ENCODE measurements around the gene ARHGAP29. TPM values are rescaled to one million over a fixed set of nuclear protein-coding genes. Genes with fewer than 3 reads are reported as not detected.
A peak's percentile ranks its signal among the peaks of the same experiment; 100 is the strongest.

Gene ARHGAP29
- total RNA-seq, 1 experiment from 2014 or later, result 161 TPM

- H3K79me2 ChIP-seq (ENCODE audit: low read length), result peaks cover 100% of the 10 kb centered on the region
- peaks cover 73% of the 10 kb centered on the region for H4K20me1 ChIP-seq (ENCODE audit: low read length)
- DNase-seq (peak; percentile 46), ATAC-seq (no peak)
- H3F3A ChIP-seq (ENCODE audit: low read length, unreplicated experiment), result peaks cover 5% of the 10 kb centered on the region
- H3K27me3 ChIP-seq (ENCODE audit: low read length), result no peaks in the 10 kb centered on the region
- ChIA-PET CTCF (interaction anchor here (1.0 kb wide), 1 partner anchor 101 kb away, joined by 3 read pairs; no protein-coding TSS in a partner anchor), POLR2A (ENCODE audit: unreplicated experiment) (interaction anchor here (0.6 to 1.0 kb wide), 5 partner anchors 12 to 97 kb away, joined by 3 to 4 read pairs (median 3); no protein-coding TSS in a partner anchor)
- peak overlapping the region; percentile 77 for H3K27ac ChIP-seq (ENCODE audit: low read length)
- intact Hi-C loops (cut with micrococcal nuclease), result loop anchor here (1.0 to 10.0 kb wide), 3 partner anchors 11 to 179 kb away; partner anchors contain the start of gene ABCD3
- TSS peak; percentile 22 for BruUV-seq (replicated peaks)
- no peaks in the 10 kb centered on the region for H3K9me3 ChIP-seq (ENCODE audit: low read length)
- H3K4me1 ChIP-seq (ENCODE audit: insufficient read depth, low read length), result peaks cover 69% of the 10 kb centered on the region
- peak overlapping the region; percentile 84 for H3K4me2 ChIP-seq (ENCODE audit: low read length)
- peak overlapping the region; percentile 92 for H3K9ac ChIP-seq (ENCODE audit: low read length)
- H2AFZ ChIP-seq (ENCODE audit: low read length), result no peak overlapping the region
- no peaks in the 10 kb centered on the region for H3K9me2 ChIP-seq (replicated peaks; ENCODE audit: low read length)
- TF ChIP-seq EZH2 (IDR thresholded peaks at IDR 0.05; ENCODE audit: low read length, unreplicated experiment) (no peak), EZH2phosphoT487 (IDR thresholded peaks at IDR 0.05; ENCODE audit: borderline replicate concordance, low read length) (no peak), CTCF (conservative IDR thresholded peaks at IDR 0.05; ENCODE audit: low read depth, low read length) (no peak)
- peaks cover 42% of the 10 kb centered on the region for H3K36me3 ChIP-seq (ENCODE audit: low read depth, low read length)
- H3K4me3 ChIP-seq (ENCODE audit: low read length), result peak overlapping the region; percentile 96
Measured at GRCh38 chr1:94235189-94236012, 2.0 kb downstream of the ARHGAP29 start.

- no peak for DNase-seq
- H3K4me1 ChIP-seq (ENCODE audit: insufficient read depth, low read length), result peaks cover 65% of the 10 kb centered on the region
Measured at GRCh38 chr1:94234615-94235014, 2.8 kb downstream of the ARHGAP29 start.

More at GRCh38 chr1:94234615-94235014, 2.8 kb downstream of the ARHGAP29 start:
- BruUV-seq (replicated peaks), result no TSS peak
- peaks cover 5% of the 10 kb centered on the region for H3F3A ChIP-seq (ENCODE audit: low read length, unreplicated experiment)
- intact Hi-C loops (cut with micrococcal nuclease), result loop anchor here (1.0 to 10.0 kb wide), 4 partner anchors 12 to 180 kb away; partner anchors contain the start of gene ABCD3
- H3K9me3 ChIP-seq (ENCODE audit: low read length), result no peaks in the 10 kb centered on the region
- peak overlapping the region; percentile 84 for H3K4me2 ChIP-seq (ENCODE audit: low read length)
- peaks cover 44% of the 10 kb centered on the region for H3K36me3 ChIP-seq (ENCODE audit: low read depth, low read length)
- H3K9ac ChIP-seq (ENCODE audit: low read length), result peak overlapping the region; percentile 92
- H3K79me2 ChIP-seq (ENCODE audit: low read length), result peaks cover 100% of the 10 kb centered on the region
- H3K4me3 ChIP-seq (ENCODE audit: low read length), result peak overlapping the region; percentile 96
- no peak overlapping the region for H2AFZ ChIP-seq (ENCODE audit: low read length)
- POLR2A ChIA-PET (ENCODE audit: unreplicated experiment), result interaction anchor here (0.6 kb wide), 1 partner anchor 37 kb away, joined by 3 read pairs; no protein-coding TSS in a partner anchor
- peaks cover 77% of the 10 kb centered on the region for H4K20me1 ChIP-seq (ENCODE audit: low read length)
- H3K9me2 ChIP-seq (replicated peaks; ENCODE audit: low read length), result no peaks in the 10 kb centered on the region
- no peak for TF ChIP-seq EZH2 (IDR thresholded peaks at IDR 0.05; ENCODE audit: low read length, unreplicated experiment)
- TF ChIP-seq CTCF (conservative IDR thresholded peaks at IDR 0.05; ENCODE audit: low read depth, low read length), result no peak
- TF ChIP-seq EZH2phosphoT487 (IDR thresholded peaks at IDR 0.05; ENCODE audit: borderline replicate concordance, low read length), result no peak
- CTCF ChIA-PET, result no interaction called here
- no peaks in the 10 kb centered on the region for H3K27me3 ChIP-seq (ENCODE audit: low read length)
- H3K27ac ChIP-seq (ENCODE audit: low read length), result peak overlapping the region; percentile 77
- ATAC-seq, result no peak
